NK-92 treated with Interleukin-12 subunit alpha and Interleukin-12 subunit beta, amount 100 ng/mL, for 24 hours (cell line): ENCODE data around the gene TET1.
"Not testable (repeated sequence)": the region's sequence is repeated elsewhere in the genome, so short reads cannot be mapped to it uniquely, and the experiment has no call there.

Source experiments
- DNase-seq: peaks from one replicate; lab custom pipeline; 2025; lab: John Stamatoyannopoulos, UW

TET1 gene

DNA sequence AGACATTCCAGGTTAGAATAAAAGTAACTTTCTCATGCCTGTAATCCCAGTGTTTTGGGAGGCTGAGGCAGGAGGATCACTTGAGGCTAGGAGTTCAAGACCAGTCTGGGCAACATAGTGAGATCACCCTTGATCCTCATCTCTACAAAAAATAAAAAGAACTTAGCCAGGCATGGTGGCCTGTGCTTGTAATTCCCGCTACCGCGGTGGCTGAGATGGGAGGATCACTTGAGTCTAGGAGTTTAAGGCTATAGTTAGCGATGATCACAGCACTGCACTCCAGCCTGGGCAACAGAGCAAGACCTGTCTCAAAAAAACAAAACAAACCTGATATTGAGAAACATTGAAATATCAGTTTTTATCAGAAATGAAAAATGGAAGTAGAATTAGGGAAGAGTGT is 4.6 kb downstream of the TET1 start:
- DNase-seq: no peak

DNA sequence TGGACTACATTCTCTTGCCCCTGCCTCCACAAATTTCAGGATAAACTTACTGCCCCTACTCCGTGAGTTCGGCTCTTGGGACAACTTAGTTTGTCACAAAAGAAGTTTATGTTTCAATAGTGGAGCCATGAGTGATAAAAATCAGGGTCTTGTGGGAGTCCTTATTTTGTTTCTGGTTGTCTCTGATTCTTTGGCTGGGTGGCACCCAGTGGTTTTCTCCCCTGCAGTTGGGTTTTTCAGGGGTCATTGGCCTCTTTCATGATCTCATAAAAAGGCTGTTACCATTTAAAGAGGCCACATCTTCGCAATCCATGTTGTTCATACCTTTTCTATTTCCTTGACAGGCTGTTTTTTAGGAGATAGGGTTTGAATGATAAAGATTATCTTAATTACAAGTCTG is 5.5 kb downstream of the TET1 start:
- no peak for DNase-seq

DNA sequence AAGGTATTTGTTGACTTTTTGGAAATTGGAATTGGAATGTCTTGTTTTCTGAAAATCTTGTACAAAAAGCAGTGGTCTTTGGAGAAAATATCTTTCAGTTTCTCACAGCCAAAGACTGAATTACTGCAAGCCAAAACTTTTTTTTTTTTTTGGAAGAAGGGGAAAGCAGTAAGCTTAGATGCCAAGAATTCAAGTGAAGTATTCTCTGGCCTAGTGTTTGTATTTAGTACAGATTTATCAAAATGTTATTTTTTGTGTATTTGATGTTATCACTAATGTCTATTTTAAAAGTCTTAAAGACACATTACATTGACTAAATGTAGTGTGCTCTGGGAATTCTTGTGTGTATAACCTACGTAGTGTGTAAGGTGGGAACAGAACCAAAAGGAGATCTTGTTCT is 6.2 kb downstream of the TET1 start:
- no peak for DNase-seq

DNA sequence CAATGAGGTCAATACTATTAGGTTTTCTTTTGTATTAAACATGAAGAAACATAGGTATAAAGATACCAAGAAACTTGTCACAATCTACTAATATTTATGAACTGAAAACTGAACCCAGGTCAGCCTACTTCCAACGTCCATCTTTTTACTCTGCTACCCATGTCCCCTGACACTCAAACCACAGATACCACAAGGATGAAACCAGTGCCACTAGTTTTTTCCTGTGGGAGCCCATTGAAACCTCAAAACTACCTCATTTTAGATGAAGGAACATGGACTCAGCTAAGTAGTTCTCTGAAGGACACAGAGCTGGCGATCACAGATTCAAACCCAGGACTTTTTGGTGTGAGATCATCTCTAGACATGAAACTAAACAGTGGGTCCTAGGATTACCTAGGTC is 6.8 kb downstream of the TET1 start:
- DNase-seq: no peak

DNA sequence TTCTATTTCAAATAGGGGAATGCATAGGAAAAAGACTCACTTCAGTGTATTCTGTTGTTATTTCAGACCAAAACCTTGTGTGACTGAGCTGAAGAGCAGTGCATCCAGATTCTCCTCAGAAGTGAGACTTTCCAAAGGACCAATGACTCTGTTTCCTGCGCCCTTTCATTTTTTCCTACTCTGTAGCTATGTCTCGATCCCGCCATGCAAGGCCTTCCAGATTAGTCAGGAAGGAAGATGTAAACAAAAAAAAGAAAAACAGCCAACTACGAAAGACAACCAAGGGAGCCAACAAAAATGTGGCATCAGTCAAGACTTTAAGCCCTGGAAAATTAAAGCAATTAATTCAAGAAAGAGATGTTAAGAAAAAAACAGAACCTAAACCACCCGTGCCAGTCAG is 12.0 kb downstream of the TET1 start:
- no peak for DNase-seq

DNA sequence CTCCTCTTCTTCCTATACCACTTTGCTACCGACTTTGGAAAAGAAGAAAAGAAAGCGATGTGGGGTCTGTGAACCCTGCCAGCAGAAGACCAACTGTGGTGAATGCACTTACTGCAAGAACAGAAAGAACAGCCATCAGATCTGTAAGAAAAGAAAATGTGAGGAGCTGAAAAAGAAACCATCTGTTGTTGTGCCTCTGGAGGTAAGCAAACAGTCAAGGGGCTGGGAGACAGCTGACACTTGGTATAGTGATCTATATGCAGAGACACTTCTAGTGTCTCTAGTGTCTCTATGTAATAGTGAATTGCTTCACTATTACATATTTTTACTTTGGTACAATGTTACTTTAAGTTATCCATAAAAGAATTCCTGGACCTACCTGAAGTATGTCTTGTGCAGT is 13.9 kb downstream of the TET1 start:
- no peak for DNase-seq

DNA sequence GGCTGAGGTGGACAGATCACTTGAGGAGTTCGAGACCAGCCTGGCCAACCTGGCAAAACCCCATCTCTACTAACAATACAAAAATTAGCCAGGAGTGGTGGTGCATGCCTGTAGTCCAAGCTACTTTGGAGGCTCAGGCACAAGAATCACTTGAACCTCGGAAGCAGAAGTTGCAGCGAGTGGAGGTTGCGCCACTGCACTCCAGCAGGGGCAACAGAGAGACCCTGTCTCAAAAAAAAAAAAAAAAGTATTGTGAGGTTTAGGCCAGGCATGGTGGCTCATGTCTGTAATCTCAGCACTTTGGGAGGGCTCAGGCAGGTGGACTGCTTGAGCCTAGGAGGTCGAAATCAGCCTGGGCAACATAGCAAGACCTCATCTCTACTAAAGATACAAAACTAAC is 16.0 kb downstream of the TET1 start:
- DNase-seq: no peak

DNA sequence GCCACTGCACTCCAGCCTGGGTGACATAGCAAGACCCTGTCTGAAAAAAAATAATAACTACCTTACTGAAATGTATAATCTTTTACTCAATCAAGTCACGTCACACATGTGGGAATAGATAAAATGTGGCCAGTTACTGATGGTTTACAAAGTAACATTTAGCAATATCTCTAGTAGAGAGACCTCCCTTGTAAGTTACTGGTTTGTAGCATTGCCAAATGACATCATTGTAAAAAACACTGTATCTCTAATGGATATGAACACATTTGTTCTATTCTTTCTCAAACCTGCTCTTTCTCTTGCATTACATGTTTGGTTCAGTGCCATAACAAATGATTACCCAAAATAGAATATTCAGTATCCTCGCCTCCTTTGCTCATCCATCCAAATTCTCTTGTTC is 18.8 kb downstream of the TET1 start:
- no peak for DNase-seq

DNA sequence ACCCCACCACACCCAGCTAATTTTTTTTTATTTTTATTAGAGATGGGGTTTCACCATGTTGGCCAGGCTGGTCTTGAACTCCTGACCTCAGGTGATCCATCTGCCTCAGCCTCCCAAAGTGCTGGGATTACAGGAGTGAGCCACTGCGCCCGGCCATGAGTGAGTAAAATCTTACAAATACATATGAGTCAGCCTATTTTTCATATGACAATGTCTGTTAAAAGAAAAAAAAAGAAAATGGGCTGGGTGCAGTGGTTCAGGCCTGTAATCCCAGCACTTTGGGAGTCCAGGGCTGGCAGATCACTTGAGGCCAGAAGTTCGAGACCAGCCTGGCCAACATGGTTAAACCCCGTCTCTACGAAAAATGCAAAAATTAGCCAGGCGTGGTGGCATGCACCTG is 24.1 kb downstream of the TET1 start:
- DNase-seq: not testable (repeated sequence)

DNA sequence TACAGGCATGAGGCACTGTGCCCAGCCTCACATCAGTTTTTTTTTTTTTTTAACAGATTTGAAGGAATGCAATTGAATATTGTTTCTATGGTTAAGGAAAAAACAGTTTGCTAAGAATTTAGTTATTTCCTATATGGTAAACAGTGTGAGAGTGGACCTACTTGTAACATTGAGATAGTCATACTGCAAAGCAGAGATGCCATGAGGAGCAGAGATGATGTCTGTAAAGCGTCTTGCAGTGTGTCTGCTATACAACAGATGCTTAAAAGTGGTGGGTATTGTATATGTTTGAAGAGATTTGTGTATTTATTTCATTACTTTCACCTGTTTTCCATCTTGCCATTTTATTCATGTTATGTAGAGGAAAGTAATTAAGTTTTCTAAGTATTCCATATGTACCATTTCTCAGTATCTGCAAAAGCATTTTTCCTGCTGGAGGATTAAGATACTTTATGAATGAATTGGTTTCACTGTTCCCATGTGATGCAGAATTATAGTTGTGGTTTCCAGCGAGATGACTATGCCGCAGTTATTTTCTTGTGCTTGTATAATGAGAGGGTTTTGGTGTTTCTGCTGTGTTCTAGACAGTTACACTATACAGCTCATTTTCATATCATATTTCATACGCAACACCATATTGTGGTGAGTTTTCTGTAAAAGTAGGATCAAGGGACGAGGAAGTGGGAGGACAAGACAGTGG is 26.6 kb downstream of the TET1 start:
- no peak for DNase-seq

DNA sequence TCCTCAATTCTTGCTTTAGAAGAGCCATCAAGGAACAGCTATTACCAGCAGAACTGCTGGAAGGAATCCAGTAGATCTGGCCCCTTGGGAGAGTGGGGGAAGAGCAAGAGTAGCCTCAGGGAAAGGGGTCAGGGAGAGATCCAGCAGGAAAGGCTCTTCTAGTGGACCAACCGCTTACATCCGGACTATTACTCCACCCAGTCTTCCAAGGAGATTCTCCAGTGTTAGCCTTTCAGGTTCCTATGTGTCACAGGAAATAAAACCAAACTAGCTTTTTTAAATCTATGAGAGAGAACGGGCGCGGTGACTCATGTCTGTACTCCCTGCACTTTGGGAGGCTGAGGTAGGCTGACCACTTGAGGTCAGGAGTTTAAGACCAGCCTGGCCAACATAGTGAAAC is 34.3 kb downstream of the TET1 start:
- DNase-seq: no peak

DNA sequence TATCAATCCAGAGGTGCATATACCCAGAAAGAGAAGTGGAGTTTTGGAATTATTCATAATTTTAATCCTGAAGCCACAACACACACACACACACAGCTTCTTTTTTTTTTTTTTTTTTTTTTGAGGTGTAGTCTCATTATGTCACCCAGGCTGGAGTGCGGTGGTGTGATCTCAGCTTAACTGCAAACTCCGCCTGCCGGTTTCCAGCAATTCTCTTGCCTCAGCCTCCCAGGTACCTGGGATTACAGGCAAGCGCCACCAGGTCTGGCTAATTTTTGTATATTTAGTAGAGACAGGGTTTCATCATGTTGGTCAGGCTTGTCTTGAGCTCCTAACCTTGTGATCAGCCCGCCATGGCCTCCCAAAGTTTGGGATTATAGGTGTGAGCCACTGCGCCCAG is 35.4 kb downstream of the TET1 start:
- no peak for DNase-seq

DNA sequence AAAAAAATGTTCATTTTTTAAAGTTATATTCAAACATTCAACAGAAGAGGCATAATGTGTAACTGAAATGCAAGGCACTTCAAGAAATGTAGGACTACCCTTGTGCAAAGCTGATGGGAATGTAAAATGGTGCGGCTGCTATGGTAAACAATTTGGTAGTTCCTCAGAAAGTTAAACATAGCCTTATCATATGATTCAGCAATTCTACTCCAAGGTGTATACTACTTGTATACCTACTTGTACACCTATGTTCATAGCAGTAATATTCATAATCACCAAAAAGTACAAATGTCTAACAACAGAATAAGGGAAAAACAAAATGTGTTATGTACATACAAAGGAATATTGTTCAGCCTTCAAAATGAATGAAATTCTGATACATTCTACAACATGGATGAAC is 37.3 kb downstream of the TET1 start:
- no peak for DNase-seq

DNA sequence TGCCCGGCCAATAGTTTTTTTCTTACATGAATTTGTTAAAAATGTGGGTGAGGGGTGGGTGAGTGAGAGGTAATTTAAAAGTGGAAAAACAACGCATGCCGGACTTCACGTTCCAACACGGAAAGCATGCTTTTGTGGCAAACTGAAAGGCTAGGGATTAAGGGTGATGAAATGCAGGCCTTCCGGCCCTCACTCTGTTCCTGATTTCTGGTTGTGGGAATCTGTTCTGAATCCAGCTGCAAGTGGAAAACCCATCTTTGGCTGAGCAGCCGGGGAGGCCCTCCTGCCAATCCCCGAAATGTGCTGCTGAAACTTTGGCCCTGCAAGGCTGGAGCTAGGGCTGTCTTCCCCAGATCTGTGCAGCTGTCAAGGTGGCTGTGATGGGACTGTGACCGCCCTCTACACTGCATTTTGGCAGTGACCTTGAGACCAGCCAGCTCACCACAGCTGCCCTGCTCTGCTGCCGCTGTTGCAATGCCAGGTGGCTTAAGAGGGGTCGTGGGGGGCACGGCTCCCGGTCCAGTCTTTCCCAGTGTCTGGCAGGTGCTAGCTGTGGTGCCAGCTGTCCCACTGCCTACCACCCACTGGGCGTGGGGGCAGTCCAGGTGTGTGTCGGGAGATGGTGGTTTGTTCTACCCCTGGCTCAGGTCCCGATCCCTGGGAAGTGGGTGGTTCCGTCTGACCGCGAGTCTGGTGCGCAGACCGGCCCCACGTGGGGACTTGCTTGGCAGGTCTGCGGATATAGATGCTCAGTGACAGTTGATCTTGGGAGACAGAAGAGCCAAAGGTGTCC is 39.0 kb downstream of the TET1 start:
- DNase-seq: no peak

DNA sequence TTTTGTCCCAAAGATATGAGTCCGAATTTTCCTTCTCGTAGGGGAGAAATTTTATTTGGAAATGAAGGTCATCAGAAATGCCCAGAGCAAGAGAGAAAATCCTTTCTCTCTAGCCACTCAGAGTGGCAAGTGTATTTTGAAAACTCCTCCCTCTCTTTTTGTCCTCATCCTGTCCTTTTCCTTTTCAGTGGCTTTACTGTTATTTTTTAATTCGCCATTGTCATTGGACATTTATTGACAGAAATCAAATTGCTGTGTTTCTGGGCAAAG is 39.6 kb downstream of the TET1 start:
- no peak for DNase-seq

DNA sequence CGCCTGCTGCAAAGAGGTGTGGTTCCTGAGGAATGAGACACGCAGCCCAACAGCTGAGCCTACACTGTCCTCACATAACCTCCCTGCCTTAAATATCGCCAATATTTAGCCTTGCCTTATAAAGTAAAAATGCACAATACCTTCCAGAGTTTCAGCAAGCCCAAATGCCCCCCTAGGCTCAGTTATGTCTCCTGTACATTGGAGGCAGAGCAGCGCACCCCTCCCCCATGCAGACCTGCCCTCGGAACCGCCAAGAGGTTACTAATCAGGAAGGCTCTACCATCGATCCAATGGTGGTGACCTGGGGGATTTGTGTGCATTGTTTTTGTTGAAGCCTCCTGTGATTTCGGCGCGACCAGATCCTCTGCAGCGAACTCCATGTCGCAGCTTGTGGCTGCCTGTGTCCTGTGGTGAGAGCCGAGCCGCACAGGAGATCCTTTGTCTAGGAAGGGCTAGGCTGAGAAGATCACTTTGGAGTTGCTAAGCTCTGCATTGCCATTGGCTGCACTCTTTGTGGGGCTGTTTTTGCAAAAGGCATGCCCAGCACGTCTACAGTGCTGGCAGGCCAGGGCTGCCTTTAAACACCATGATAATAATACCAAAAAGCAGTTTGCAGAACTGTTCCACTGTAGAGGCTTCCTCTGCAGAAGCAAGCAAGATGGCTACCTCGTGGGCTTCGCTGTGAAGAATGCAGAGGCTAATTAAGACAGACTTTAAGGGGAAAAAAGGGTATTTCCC is 40.1 kb downstream of the TET1 start:
- no peak for DNase-seq

DNA sequence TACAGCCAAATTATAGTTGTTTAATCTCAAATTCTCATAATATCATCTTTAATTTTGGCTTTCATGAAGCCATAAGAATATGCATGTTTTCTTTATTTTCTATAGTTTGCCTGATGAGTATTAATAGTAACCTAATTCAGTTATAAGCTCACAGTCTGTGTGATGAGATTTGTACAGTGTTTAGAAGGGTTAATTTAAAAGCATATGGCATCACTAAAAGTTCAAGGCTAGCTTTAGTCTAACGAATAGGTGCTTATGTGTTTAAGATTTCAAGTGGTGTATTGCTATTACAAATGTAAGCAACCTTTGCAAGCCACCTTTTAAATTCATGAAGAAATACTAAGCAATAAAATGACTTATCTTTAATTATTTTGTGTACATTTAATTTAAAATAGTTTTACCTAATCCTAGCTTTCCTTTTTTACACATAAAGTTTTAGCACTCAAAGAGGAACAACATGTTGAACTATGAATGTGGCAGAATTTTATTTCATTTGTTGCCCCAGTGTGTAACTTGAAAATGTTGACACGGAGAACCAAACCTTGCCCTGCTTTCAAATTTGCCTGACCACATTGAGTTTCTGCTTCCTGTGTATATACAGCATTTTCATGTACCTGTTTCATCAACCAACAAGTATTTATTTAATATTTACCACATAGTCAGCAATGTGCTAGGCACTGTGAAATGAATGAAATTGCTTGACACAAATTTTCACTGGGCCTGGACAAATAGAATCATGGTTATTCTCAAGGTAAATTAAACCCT is 41.5 kb downstream of the TET1 start:
- DNase-seq: no peak

DNA sequence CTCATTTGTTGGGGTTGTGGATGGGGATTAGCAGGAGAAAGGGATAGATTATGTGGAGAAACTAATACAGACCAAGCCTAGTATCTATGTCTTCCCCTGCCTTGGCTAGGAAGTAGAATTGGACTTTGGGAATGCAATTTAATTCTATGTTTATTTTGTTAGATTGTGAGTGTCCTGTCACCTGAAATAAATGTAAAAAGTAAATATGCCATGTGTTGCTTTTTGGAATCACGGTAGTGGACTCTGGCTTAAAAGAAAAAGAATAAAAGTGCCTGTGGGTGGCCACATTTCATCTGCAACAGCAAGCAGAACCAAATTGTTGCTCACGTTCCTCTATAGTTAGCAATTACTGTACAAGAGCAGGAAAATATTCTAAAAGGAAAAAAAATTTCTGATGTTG is 42.3 kb downstream of the TET1 start:
- DNase-seq: no peak

DNA sequence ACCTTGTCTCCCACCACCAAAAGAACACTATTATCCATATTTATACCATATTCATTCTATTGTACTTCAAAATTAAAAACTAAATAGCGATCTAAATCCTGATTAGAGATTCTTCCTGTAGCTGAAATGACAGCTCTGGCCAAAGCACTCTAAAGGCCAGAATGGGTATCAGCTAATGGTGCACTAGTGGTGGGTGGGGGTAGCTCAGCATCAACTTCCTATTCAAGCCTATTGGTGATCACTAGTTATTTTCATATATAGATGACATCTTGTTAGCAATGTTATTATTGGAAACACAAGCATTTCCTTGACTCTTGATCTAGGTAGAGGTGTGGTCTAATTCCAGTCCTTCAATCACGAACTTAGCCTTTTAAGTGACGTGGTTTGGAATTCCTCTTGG is 43.6 kb downstream of the TET1 start:
- DNase-seq: no peak

DNA sequence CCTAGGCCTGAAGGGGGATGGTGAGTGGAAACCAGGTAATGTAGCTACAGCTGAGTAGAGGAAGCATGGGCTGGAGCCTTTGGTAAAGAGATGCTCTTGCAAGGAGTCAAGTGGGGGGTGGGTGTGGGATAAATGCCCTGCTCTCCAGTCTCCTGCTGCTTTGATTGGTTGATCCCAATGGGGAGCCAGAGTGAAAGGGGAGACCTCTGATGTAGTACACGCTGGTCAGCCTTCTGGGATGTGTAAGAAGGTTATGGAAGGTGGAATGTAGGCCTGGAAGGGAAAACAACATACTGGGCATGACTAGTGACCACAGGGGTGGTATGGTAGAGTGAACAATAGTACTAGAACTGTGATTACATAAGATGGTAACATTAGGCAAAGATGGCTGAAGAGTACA is 44.3 kb downstream of the TET1 start:
- DNase-seq: no peak

DNA sequence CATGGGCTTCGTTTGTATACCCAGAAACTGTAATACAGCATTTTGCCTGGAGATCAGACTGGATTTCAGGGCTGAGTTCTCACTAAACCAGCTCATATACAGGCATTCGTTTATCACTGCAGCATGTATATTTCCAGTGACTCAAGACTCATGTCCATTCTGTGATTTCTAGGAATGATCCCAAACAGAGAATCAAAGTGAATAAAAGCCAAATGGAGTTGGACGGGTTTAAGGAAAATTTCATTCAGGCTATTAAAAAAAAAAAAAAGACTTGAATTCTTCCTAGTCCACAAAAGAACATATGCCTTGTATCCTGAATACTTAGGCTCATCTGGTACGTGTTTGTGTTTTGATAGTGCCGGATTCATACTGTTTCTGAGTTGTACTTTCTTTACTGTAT is 46.8 kb downstream of the TET1 start:
- DNase-seq: no peak

DNA sequence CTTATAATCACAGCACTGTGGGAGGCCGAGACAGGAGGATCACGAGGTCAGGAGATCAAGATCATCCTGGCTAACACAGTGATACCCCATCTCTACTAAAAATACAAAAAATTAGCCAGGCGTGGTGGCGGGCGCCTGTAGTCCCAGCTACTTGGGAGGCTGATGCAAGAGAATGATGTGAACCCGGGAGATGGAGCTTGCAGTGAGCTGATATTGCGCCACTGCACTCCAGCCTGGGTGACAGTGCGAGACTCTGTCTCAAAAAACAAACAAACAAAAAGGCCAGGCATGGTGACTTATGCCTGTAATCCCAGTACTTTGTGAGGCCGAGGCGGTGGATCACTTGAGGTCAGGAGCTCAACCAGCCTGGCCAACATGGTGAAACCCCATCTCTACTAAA is 49.9 kb downstream of the TET1 start:
- not testable (repeated sequence) for DNase-seq

DNA sequence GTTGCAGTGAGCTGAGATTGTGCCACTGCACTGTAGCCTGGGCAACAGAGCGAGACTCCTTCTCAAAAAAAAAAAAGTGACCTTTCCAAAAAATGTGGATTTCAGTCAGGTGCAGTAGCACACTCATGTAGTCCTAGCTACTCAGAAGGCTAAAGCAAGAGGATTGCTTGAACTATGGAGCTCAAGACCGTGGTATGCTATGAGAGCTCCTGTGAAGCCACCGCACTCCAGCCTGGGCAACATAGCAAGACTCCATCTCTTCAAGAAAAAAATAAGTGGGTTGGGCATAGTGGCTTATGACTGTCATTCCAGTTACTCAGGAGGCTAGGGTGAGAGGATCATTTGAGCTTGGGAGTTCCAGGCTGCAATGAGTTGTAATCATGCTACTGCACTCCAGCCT is 51.1 kb downstream of the TET1 start:
- DNase-seq: no peak
